ENCODE data around the gene ULBP3. TPM values are rescaled to one million over a fixed set of nuclear protein-coding genes. Genes with fewer than 3 reads are reported as not detected.
"Not testable (repeated sequence)": the region's sequence is repeated elsewhere in the genome, so short reads cannot be mapped to it uniquely, and the experiment has no call there.

ULBP3 gene
- total and polyA plus RNA-seq, 2 of the 13 experiments (the other 11 are each of a cell fraction or from before 2014, with no cell fraction given) = 0.42 to 0.48 TPM

DNA sequence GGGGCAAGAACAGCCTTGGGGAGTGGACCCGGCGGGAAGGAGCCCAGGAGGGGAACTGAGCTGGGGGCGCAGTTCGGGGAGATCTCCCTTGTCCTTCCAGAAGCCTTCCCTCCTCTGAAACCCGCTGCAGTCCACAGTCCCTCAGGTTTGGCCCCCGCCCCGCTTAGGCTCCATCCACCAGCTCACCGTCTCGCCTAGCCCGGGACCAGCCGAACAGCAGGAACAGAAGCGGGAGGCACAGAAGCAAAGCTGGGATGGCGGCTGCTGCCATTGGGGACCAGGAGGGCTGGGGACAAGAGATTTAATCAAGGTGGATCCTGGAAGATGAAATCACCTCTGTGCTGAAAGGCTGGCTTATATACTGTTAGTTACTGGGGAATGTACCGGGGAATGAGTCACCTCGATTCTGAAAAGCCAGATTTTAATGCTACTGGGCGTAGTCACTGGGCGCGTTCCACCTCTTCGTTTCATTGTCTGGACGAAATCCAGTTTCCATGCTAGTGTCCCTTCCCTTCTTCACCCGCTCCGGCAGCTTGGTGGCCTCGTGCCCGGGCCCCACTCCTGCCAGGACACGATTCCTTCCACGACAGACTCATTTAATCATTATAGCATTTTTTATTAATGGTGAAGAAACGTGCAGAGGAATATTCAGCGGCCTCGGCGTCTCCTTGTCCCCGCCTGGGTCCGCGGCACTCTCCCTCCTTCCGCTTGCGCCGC lies 43.6 kb downstream of the ULBP3 start, which contains the start of gene RAET1L (continued):
- TF ChIP-seq PRDM4 (CRISPR knock-in tag; IDR thresholded peaks at IDR 0.05; ENCODE audit: borderline replicate concordance) = no peak

GRCh38 chr6:150024646-150025155 lies 44.2 kb downstream of the ULBP3 start:
- BruUV-seq (replicated peaks) = no TSS peak
- in situ Hi-C loops (cut with HindIII; ENCODE audit: extremely low pct_ligation_motif_present, low pct_unique_long_range_greater_than_20kb) = loop anchor here (5.0 kb wide), 1 partner anchor 92 kb away; no protein-coding TSS in a partner anchor
- intact Hi-C loops (cut with micrococcal nuclease; ENCODE audit: unreplicated experiment) = no loop called here
- H4K20me1 ChIP-seq (ENCODE audit: insufficient read depth, low read length) = no peaks in the 10 kb centered on the region
- no peak for TF ChIP-seq ISX (CRISPR knock-in tag; conservative IDR thresholded peaks at IDR 0.05)
- no peak for TF ChIP-seq ONECUT2 (CRISPR knock-in tag; IDR thresholded peaks at IDR 0.05)
- ChIA-PET POLR2A (no interaction called here), CTCF (ENCODE audit: low intra/inter-chr PET ratio, low total read pairs) (no interaction called here)
- no peak overlapping the region for H3K4me3 ChIP-seq (replicated peaks in 1 of 3; ENCODE audit: insufficient read depth in 1 of 3, low read depth in 2 of 3, low read length in 3 of 3)
- no peak overlapping the region for H3K27ac ChIP-seq (ENCODE audit: extremely low read length, insufficient read depth, low read length)
- H3K79me2 ChIP-seq (ENCODE audit: insufficient read depth, low read length) = no peaks in the 10 kb centered on the region
- DNase-seq (ENCODE audit: low spot score) (no peak), ATAC-seq (no peak; the same call in 2 of the 3 replicates), FAIRE-seq (no peak)
- H2AFZ ChIP-seq (ENCODE audit: low read length) = no peak overlapping the region
- H3K36me3 ChIP-seq (replicated peaks in 1 of 2; ENCODE audit: control insufficient read depth in 1 of 2, insufficient read depth in 2 of 2, low read length in 2 of 2) = no peaks in the 10 kb centered on the region
- no peaks in the 10 kb centered on the region for H3K9me3 ChIP-seq (ENCODE audit: low read length)
- H3K4me2 ChIP-seq (ENCODE audit: low read depth, low read length) = no peak overlapping the region
- H3K27me3 ChIP-seq (ENCODE audit: control insufficient read depth in 1 of 2, insufficient read depth in 2 of 2, low read length in 2 of 2) = peaks cover 9 to 36% of the 10 kb centered on the region in 2 experiments
- no peak overlapping the region for H3K9ac ChIP-seq (ENCODE audit: insufficient read depth, low read depth, low read length)
- 9% methylated on average over 5 of the region's 11 CpGs for WGBS (ENCODE audit: low lambda C conversion rate)
- no peaks in the 10 kb centered on the region for H3K4me1 ChIP-seq (ENCODE audit: insufficient read depth, low read length)

- intact Hi-C loops (cut with micrococcal nuclease; ENCODE audit: unreplicated experiment); BruUV-seq (replicated peaks); CTCF ChIA-PET (ENCODE audit: low intra/inter-chr PET ratio, low total read pairs); H3K9me3 ChIP-seq (ENCODE audit: low read length); H3K4me2 ChIP-seq (ENCODE audit: low read depth, low read length); DNase-seq (ENCODE audit: low spot score); H3K79me2 ChIP-seq (ENCODE audit: insufficient read depth, low read length); POLR2A ChIA-PET; H4K20me1 ChIP-seq (ENCODE audit: insufficient read depth, low read length); H2AFZ ChIP-seq (ENCODE audit: low read length); ATAC-seq; H3K36me3 ChIP-seq (replicated peaks in 1 of 2; ENCODE audit: control insufficient read depth in 1 of 2, insufficient read depth in 2 of 2, low read length in 2 of 2); H3K4me1 ChIP-seq (ENCODE audit: insufficient read depth, low read length); H3K9ac ChIP-seq (ENCODE audit: insufficient read depth, low read depth, low read length); H3K4me3 ChIP-seq (replicated peaks in 1 of 3; ENCODE audit: insufficient read depth in 1 of 3, low read depth in 2 of 3, low read length in 3 of 3); H3K27ac ChIP-seq (ENCODE audit: extremely low read length, insufficient read depth, low read length); FAIRE-seq; in situ Hi-C loops (cut with HindIII; ENCODE audit: extremely low pct_ligation_motif_present, low pct_unique_long_range_greater_than_20kb): not testable (repeated sequence)
- peaks cover 9 to 36% of the 10 kb centered on the region in 2 experiments for H3K27me3 ChIP-seq (ENCODE audit: control insufficient read depth in 1 of 2, insufficient read depth in 2 of 2, low read length in 2 of 2)
- WGBS (ENCODE audit: low lambda C conversion rate) = 0% methylated on average over 1 of the region's 2 CpGs
Measured at GRCh38 chr6:150024021-150024420, 44.9 kb downstream of the ULBP3 start.

GRCh38 chr6:150021870-150022269 lies 47.1 kb downstream of the ULBP3 start:
- FAIRE-seq = not testable (repeated sequence)

More at GRCh38 chr6:150021870-150022269, 47.1 kb downstream of the ULBP3 start:
- H3K27ac ChIP-seq (ENCODE audit: extremely low read length, insufficient read depth, low read length); H4K20me1 ChIP-seq (ENCODE audit: insufficient read depth, low read length); DNase-seq (ENCODE audit: low spot score); H3K36me3 ChIP-seq (replicated peaks in 1 of 2; ENCODE audit: control insufficient read depth in 1 of 2, insufficient read depth in 2 of 2, low read length in 2 of 2); H3K4me2 ChIP-seq (ENCODE audit: low read depth, low read length); ATAC-seq; BruUV-seq (replicated peaks); H3K4me3 ChIP-seq (replicated peaks in 1 of 3; ENCODE audit: insufficient read depth in 1 of 3, low read depth in 2 of 3, low read length in 3 of 3); H3K4me1 ChIP-seq (ENCODE audit: insufficient read depth, low read length); H2AFZ ChIP-seq (ENCODE audit: low read length); intact Hi-C loops (cut with micrococcal nuclease; ENCODE audit: unreplicated experiment); POLR2A ChIA-PET; H3K9me3 ChIP-seq (ENCODE audit: low read length); in situ Hi-C loops (cut with HindIII; ENCODE audit: extremely low pct_ligation_motif_present, low pct_unique_long_range_greater_than_20kb); H3K79me2 ChIP-seq (ENCODE audit: insufficient read depth, low read length); CTCF ChIA-PET (ENCODE audit: low intra/inter-chr PET ratio, low total read pairs); H3K9ac ChIP-seq (ENCODE audit: insufficient read depth, low read depth, low read length): not testable (repeated sequence)
- peaks cover 6 to 25% of the 10 kb centered on the region in 2 experiments for H3K27me3 ChIP-seq (ENCODE audit: control insufficient read depth in 1 of 2, insufficient read depth in 2 of 2, low read length in 2 of 2)
- 4% methylated on average over 2 of the region's 6 CpGs for WGBS (ENCODE audit: low lambda C conversion rate)
